Stimulated activated CD4-positive, alpha-beta T cell treated with anti-CD3 and anti-CD28 coated beads, TNF-alpha, amount 100 ng/mL, for 4 hours (primary cell): Measurements from ENCODE around the gene MKRN2OS.

Experiments used
- DNase-seq, 3 experiments: peaks; one replicate each; pipeline ENCODE4 v3.0.0-alpha.2; 2020; ENCODE audit warnings: low read depth in 3 of 3

The MKRN2OS gene

GRCh38 chr3:12545473-12545791, at the start of gene MKRN2OS:
Gene MKRN2OS (minus strand): TSS chr3:12545499. CDS start chr3:12545464, 35 bp downstream.
- DNase-seq: no peak

DNA sequence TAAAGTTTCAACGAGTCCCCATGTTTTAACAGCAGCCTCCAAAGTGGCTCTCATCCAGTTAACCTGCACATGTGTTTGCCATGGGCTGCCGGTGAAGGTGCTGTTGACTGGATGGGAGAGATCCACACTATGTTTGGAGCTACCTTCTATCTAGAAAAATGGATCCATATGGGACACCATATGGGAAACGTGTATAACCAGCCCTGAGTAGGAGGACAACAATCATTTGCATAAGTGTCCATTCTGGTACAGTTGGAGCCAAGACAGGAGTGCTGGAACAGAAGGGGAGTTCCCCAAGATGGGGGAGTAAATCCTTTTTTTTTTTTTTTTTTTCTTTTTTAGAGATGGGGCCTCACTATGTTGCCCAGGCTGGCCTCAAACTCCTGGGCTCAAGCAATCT, 48.2 kb upstream of the MKRN2OS start:
- DNase-seq: no peak

GRCh38 chr3:12591997-12592715, 46.9 kb upstream of the MKRN2OS start:
- DNase-seq: no peak

DNA sequence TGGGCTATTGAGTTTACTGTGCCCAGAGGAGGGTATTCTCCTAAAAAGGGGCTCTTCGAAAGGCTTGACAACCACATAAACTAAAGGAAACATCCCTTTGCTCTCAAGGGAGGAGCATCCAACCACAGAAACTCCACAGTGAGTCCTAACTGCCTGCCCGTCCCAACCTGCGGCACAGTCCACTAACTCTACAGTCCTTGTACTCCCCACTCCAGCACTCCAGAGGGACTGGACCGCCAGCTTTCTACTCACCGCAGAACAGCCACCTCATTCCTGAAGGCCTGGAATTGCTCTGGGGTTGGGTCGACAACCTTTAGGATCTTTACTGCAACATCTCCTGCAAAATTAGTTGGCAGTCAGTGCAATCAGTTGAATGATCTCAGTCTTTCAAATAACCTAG, 46.2 kb upstream of the MKRN2OS start:
- no peak for DNase-seq

DNA sequence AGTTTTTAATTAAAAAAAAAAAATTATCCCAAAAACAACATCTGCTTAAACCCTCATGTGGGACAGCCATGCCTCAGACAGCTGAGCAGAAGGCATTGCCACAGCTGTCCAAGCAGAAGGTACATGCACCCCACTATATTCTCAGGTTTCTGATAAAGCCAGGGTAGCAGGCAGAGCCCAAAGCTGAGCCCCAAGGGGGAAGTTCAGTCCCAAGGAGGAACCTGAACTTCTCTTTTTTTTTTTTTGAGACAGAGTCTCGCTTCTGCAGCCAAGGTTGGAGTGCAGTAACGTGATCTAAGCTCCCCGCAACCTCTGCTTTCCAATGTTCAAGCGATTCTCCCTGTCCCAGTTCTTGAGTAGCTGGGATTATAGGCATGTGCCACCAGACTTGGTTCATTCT, 44.8 kb upstream of the MKRN2OS start:
- no peak for DNase-seq

- no peak for DNase-seq
Observed at GRCh38 chr3:12588039-12589009, 43.0 kb upstream of the MKRN2OS start.

DNA sequence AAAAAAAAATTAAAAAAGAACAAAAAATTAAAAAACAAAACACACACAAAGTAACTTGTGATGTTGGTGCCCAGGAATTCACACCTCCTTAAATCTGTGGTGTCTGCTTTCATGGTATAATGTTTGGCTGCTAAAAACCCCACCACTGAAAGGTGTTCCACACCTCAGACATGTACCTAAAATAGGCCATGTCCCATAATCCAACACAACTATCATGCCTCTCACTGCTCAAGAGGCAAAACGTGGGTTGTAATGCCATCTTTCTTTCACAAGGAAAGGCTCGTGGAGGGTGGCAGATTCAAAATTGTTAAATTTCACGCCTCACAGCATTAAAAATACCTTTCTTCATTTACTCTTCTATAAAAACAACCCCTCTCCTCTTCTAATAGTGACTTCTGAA, 41.1 kb upstream of the MKRN2OS start:
- no peak for DNase-seq

DNA sequence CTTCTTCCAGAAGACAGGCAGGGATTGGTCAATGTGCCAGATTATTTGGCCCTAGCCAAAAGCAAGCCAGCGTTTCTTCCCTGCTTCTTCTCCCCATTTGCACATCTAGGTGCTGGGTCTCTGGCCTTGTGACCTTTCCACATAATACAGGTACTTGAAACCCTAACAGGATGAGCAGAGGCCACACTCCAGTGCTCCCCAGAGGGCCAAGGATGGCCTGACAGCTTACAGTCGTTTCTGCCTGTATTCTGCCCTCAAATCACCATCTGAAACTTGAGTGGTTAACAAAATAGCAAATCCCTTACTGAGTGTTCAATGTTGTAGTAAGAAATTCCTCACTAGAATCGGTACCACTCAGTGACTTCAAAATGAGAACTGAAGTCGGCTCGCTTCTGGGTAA, 40.7 kb upstream of the MKRN2OS start:
- DNase-seq: no peak

- no peak for DNase-seq
Observed at GRCh38 chr3:12585181-12585580, 39.9 kb upstream of the MKRN2OS start.

DNA sequence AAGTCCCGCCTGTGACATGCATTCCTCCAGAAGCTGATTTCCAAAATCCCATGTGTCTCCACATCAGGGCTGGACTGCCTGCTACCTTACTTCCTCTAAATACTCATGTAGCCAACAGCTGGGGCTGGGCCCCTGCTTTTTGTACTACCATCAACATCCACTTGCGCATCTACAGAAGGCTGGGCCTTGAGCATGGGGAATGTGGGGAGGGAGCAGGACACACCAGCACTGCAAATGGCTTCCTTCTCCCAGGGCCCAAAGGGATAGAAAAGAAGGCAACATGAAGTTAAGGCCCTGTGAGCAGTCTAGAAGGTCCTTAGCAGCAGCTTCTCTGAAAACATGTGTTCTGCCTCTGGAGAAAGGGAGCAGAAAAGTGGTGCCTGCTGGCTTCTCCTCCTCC, 38.8 kb upstream of the MKRN2OS start:
- DNase-seq: no peak

DNA sequence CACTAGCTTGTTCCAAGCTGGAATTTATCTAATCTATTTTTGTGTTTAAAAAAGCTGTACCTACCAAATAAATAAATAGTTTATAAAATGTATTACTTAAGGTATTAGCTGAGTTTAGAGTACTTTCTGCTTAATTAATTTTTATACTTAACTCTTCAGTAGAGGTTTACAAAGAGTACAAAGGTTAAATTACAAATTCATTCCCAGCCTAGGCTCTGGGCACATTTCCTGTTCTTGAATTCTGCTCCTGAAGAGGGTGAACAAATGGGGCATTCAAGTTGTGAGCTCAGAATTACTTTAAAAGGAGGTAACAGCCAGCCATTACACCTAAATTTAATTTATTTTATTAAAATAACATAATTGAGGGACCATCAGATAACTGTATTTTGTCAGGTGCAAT, 38.0 kb upstream of the MKRN2OS start:
- no peak for DNase-seq

- no peak for DNase-seq
Observed at GRCh38 chr3:12582730-12583129, 37.4 kb upstream of the MKRN2OS start.

- DNase-seq: no peak
Observed at GRCh38 chr3:12579905-12580304, 34.6 kb upstream of the MKRN2OS start.

- DNase-seq: no peak
Observed at GRCh38 chr3:12579456-12579855, 34.2 kb upstream of the MKRN2OS start.

- no peak for DNase-seq
Observed at GRCh38 chr3:12578742-12579141, 33.4 kb upstream of the MKRN2OS start.

- DNase-seq: no peak
Observed at GRCh38 chr3:12577379-12577778, 32.1 kb upstream of the MKRN2OS start.

DNA sequence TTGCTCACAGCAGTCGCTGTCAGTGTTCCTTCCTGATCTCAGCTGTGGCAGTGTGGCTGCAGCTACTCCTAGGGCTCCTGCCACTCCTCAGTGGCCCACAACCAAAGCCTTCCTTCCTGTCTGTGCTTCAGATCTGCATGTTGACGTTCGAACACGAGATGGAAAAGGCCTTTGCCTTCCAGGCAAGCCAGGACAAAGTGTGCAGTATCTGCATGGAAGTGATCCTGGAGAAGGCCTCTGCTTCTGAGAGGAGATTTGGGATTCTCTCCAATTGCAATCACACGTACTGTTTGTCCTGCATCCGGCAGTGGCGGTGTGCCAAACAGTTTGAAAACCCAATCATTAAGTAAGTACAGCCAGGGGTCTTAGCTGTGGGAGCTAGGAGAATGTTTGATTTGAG, 29.4 kb upstream of the MKRN2OS start:
- DNase-seq: no peak

GRCh38 chr3:12574131-12574530, 28.8 kb upstream of the MKRN2OS start:
- no peak for DNase-seq

DNA sequence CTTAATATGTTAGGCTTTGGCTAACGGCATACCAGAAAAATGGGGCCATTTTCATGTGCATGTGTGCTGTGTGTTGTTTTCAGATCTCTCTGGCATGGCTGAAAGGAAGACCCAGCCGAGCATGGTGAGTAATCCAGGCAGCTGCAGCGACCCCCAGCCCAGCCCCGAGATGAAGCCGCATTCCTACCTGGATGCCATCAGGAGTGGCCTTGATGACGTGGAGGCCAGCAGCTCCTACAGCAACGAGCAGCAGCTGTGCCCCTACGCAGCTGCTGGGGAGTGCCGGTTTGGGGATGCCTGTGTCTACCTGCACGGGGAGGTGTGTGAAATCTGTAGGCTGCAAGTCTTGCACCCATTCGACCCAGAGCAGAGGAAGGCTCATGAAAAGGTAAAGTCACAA, 26.7 kb upstream of the MKRN2OS start:
- no peak for DNase-seq

- DNase-seq: no peak
Observed at GRCh38 chr3:12569836-12570235, 24.5 kb upstream of the MKRN2OS start.

GRCh38 chr3:12568747-12569146, 23.4 kb upstream of the MKRN2OS start:
- no peak for DNase-seq

DNA sequence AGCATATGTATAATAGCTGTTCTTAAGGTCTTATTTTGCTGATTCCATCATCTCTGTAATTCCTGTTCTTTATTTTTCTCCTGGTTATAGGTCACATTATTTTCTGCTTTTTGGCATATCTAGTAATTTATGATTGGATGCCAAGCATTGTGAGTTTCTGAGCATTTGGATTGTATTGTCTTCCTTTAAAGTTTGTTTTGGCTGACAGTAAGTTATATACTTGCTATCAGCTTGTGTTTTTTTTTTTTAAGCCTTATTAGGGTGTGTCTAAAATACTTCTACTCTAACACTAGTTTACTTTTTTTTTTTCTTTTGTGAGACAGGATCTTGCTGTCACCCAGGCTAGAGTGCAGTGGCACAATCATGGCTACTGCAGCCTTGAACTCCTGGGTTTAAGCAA, 21.7 kb upstream of the MKRN2OS start:
- no peak for DNase-seq

- no peak for DNase-seq
Observed at GRCh38 chr3:12562451-12562850, 17.2 kb upstream of the MKRN2OS start.
